K562 (cell line): Measurements from ENCODE around the gene IRAK2. TPM values are rescaled to one million over a fixed set of nuclear protein-coding genes. Genes with fewer than 3 reads are reported as not detected.
A peak's percentile ranks its signal among the peaks of the same experiment; 100 is the strongest.

ENCODE experiments used
- ATAC-seq: fragments of 200-7000 bp; cut with Tn5 transposase; 3 replicates; pipeline ENCODE4 v1.9.1; 2020; ENCODE audit warnings: moderate library complexity
- BruUV-seq: library from RNA; stranded (reverse); fragments of 400-500 nt; replicated peaks from 2 replicates; lab custom pipeline; 2021; lab: Mats Ljungman, UMichigan
- CTCF ChIA-PET: fragments of 300-600 bp; formaldehyde crosslinking; extraction: SDS; loops from one replicate; lab custom pipeline; 2021; ENCODE audit warnings: low intra/inter-chr PET ratio; lab: Yijun Ruan, JAX
- POLR2A ChIA-PET: fragments of 300-600, 350-650 bp; sonication (Branson Sonifier 250); formaldehyde crosslinking; extraction: SDS; loops from one replicate; lab custom pipeline; 2021; ENCODE audit warnings: antibody characterized with exemption, inconsistent platforms; lab: Yijun Ruan, JAX
- DNase-seq, 4 experiments: peaks; one replicate each; pipeline versions ENCODE4 v3.0.0 to v3.0.0-alpha.2; 2011 to 2018; ENCODE audit warnings: low spot score in 3 of 4, mixed read lengths in 3 of 4; ENCODE audit errors: extremely low read depth in 1 of 4
- FAIRE-seq: peaks from 2 replicates; lab custom pipeline; 2011; peaks lifted over from hg19 to GRCh38; lab: Jason Lieb, UNC
- H2AFZ ChIP-seq: 2 replicates; pipeline ENCODE4 v1.6.0; 2011; ENCODE audit warnings: low read depth, low read length, control low read depth, inconsistent platforms
- H3K27ac ChIP-seq: fragments of 200-600 bp; 3 replicates; pipeline ENCODE4 v1.8.0; 2011; ENCODE audit warnings: low read depth, mild to moderate bottlenecking, control low read depth, inconsistent platforms, low read length, moderate library complexity, mixed read lengths; ENCODE audit errors: extremely low read depth
- H3K27me3 ChIP-seq, 2 experiments: fragments of 300-600 bp in 1 of 2; 2 replicates in 1 of 2; 3 replicates in 1 of 2; pipeline versions ENCODE4 v1.6.0 to v1.8.0; 2011; ENCODE audit warnings: inconsistent platforms in 2 of 2, low read length in 2 of 2, mild to moderate bottlenecking in 1 of 2, mixed read lengths in 1 of 2, moderate library complexity in 1 of 2; ENCODE audit not compliant: control insufficient read depth in 2 of 2, insufficient read depth in 2 of 2
- H3K36me3 ChIP-seq: fragments of 300-600 bp; 3 replicates; pipeline ENCODE4 v1.8.0; 2011; ENCODE audit warnings: mild to moderate bottlenecking, low read length, inconsistent platforms; ENCODE audit not compliant: control insufficient read depth, insufficient read depth
- H3K4me1 ChIP-seq, 2 experiments: fragments of 200-600 bp in 1 of 2; replicated peaks in 1 of 2; 2 replicates in 1 of 2; 3 replicates in 1 of 2; pipeline versions ENCODE4 v1.5.1 to v1.8.0; 2011; ENCODE audit warnings: inconsistent platforms in 2 of 2, low read length in 2 of 2, mild to moderate bottlenecking in 1 of 2, mixed read lengths in 1 of 2, moderate library complexity in 1 of 2; ENCODE audit not compliant: control insufficient read depth in 2 of 2, insufficient read depth in 2 of 2
- H3K4me2 ChIP-seq: 2 replicates; pipeline ENCODE4 v1.6.1; 2011; ENCODE audit warnings: low read length, control low read depth, inconsistent platforms, mixed read lengths; ENCODE audit not compliant: insufficient read depth
- H3K4me3 ChIP-seq: fragments of 200-600 bp; sonication (generic), shearing (Covaris generic); 2 replicates; pipeline ENCODE4 v1.5.1; 2016; ENCODE audit warnings: control low read depth, inconsistent platforms
- H3K79me2 ChIP-seq: fragments of 200-600 bp; 3 replicates; pipeline ENCODE4 v1.8.0; 2011; ENCODE audit warnings: low read length, inconsistent platforms; ENCODE audit not compliant: control insufficient read depth, insufficient read depth
- H3K9ac ChIP-seq, 2 experiments: 2 replicates each; pipeline versions ENCODE4 v1.6.0 to v1.6.1; 2011; ENCODE audit warnings: low read depth in 2 of 2, low read length in 2 of 2, control low read depth in 1 of 2, inconsistent platforms in 1 of 2, mild to moderate bottlenecking in 1 of 2, mixed read lengths in 1 of 2; ENCODE audit not compliant: insufficient read depth in 1 of 2
- H3K9me1 ChIP-seq: one replicate; pipeline ENCODE4 v1.6.0; 2011; ENCODE audit warnings: inconsistent platforms, mild to moderate bottlenecking, low read length, moderate library complexity; ENCODE audit not compliant: control insufficient read depth, insufficient read depth
- H3K9me3 ChIP-seq: replicated peaks from 2 replicates; pipeline ENCODE4 v1.5.1; 2011; ENCODE audit warnings: low read depth, low read length, inconsistent platforms; ENCODE audit not compliant: control insufficient read depth, insufficient read depth
- H4K20me1 ChIP-seq: replicated peaks from 2 replicates; pipeline ENCODE4 v1.6.1; 2011; ENCODE audit warnings: low read length, inconsistent platforms, mixed read lengths; ENCODE audit not compliant: control insufficient read depth, insufficient read depth
- CBX5 ChIP-seq: IDR thresholded peaks from 2 replicates; pipeline ENCODE4 v1.6.1; 2014; ENCODE audit warnings: low read depth, borderline replicate concordance
- CHD1 ChIP-seq: fragments of 200-600 bp; sonication (generic); IDR thresholded peaks from one replicate; pipeline ENCODE4 v1.6.1; 2012; ENCODE audit warnings: mild to moderate bottlenecking, moderate library complexity, low read length, inconsistent platforms
- E2F3 ChIP-seq: fragments of 250-450 bp; sonication (Bioruptor Pico); IDR thresholded peaks from 2 replicates; pipeline ENCODE4 v1.4.0; 2020; ENCODE audit warnings: mild to moderate bottlenecking
- FOXA1 ChIP-seq: fragments of 450-650 bp; IDR thresholded peaks from 2 replicates; pipeline ENCODE4 v1.6.1; 2016; ENCODE audit warnings: mild to moderate bottlenecking, borderline replicate concordance
- FOXJ2 ChIP-seq: fragments of 200-800 bp; sonication (Bioruptor generic); IDR thresholded peaks from 2 replicates; pipeline ENCODE4 v1.6.1; 2016; ENCODE audit warnings: missing genetic modification characterization, missing compliant biosample characterization
- IRF2 ChIP-seq: sonication (generic); formaldehyde crosslinking; IDR thresholded peaks from 2 replicates; pipeline ENCODE4 v1.8.1; 2022; ENCODE audit warnings: mild to moderate bottlenecking, missing genetic modification reagents
- MECOM ChIP-seq: fragments of 250-450 bp; sonication (Bioruptor Pico); IDR thresholded peaks from 2 replicates; pipeline ENCODE4 v1.8.0; 2022; ENCODE audit warnings: inconsistent platforms
- MED1 ChIP-seq: sonication (generic); formaldehyde crosslinking; IDR thresholded peaks from 2 replicates; pipeline ENCODE4 v1.8.1; 2023; ENCODE audit warnings: missing genetic modification reagents, borderline replicate concordance
- MYNN ChIP-seq, 2 experiments: sonication (generic); formaldehyde crosslinking in 1 of 2; IDR thresholded peaks; 2 replicates each; pipeline versions ENCODE4 v1.5.0 to v1.6.1; 2016 to 2020; ENCODE audit warnings: antibody characterized with exemption in 1 of 2, missing genetic modification reagents in 1 of 2
- NFE2 ChIP-seq: IDR thresholded peaks from 2 replicates; pipeline ENCODE4 v1.6.1; 2014; ENCODE audit warnings: antibody characterized with exemption, low read depth
- NFYB ChIP-seq: IDR thresholded peaks from 2 replicates; pipeline ENCODE4 v1.6.1; 2011; ENCODE audit warnings: mild to moderate bottlenecking, moderate library complexity; ENCODE audit not compliant: insufficient read length; ENCODE audit errors: extremely low read depth
- RREB1 ChIP-seq: fragments of 250-450 bp; sonication (Bioruptor Pico); IDR thresholded peaks from 2 replicates; pipeline ENCODE4 v1.4.0; 2020
- SMC3 ChIP-seq: conservative IDR thresholded peaks from 2 replicates; pipeline ENCODE4 v1.6.1; 2011; ENCODE audit warnings: low read depth, low read length, improper control_type of control experiment; ENCODE audit not compliant: insufficient read depth
- ZNF224 ChIP-seq: sonication (generic); formaldehyde crosslinking; IDR thresholded peaks from 2 replicates; pipeline ENCODE4 v1.8.0; 2022; ENCODE audit warnings: mild to moderate bottlenecking, missing genetic modification reagents
- ZNF263 ChIP-seq: sonication (generic); formaldehyde crosslinking; IDR thresholded peaks from 2 replicates; pipeline ENCODE4 v1.8.0; 2022; ENCODE audit warnings: mild to moderate bottlenecking, missing genetic modification reagents, borderline replicate concordance
- ZNF316 ChIP-seq: fragments of 450-650 bp; IDR thresholded peaks from 2 replicates; pipeline ENCODE4 v1.6.1; 2016
- ZNF696 ChIP-seq: fragments of 250-450 bp; sonication (Bioruptor Pico); conservative IDR thresholded peaks from 2 replicates; pipeline ENCODE4 v1.4.0; 2020; ENCODE audit warnings: mild to moderate bottlenecking, moderate library complexity
- whole genome bisulfite sequencing: fragments of 100-300 bp; shearing (Covaris generic); methylation state at CpG from one replicate; pipeline ENCODE4 v1.1.6; 2016; ENCODE audit warnings: low coverage, mixed read lengths; ENCODE audit not compliant: insufficient coverage; ENCODE audit errors: missing lambda C conversion rate; 5-methylcytosine and 5-hydroxymethylcytosine counted together
- in situ Hi-C: fragments of 300-500 bp; cut with MboI; formaldehyde crosslinking; loops from 4 replicates; pipeline ENCODE4 v1.15.0; 2018; ENCODE audit warnings: inconsistent platforms, mixed read lengths
- intact Hi-C: fragments of 100-400 bp; cut with micrococcal nuclease; formaldehyde crosslinking; loops from 2 replicates; pipeline ENCODE4 v1.14.2; 2022
- polyA plus RNA-seq, 8 experiments: library from polyadenylated mRNA; depleted of rRNA in 4 of 8; stranded (reverse) in 5 of 8; unstranded in 3 of 8; fragments of >200 nt; fragmentation: Nextera tagmentation in 2 of 8; fragmentation: Illumina TruSeq in 1 of 8; extraction: Ambion mirVana in 2 of 8; extraction: Trizol in 1 of 8; gene quantifications; 2 replicates each; pipeline versions ENCODE4 v1.2.1 to v1.2.3, GENCODE V29; 2011 to 2014; ENCODE audit warnings: inconsistent platforms in 1 of 8, missing spikeins in 1 of 8
- total RNA-seq, 7 experiments: library from RNA; depleted of rRNA in 6 of 7; stranded (reverse); fragments of >200 nt in 6 of 7; fragmentation: Illumina TruSeq in 2 of 7; extraction: Trizol in 2 of 7; gene quantifications; 2 replicates each; pipeline versions ENCODE4 v1.2.1 to v1.2.3, GENCODE V29; 2011 to 2021; ENCODE audit warnings: low replicate concordance in 1 of 7

IRAK2 gene
- total and polyA plus RNA-seq, 9 of the 15 experiments (the other 6 are each of a cell fraction or from before 2014, with no cell fraction given): 0.42 to 4.4 (median 2.7) TPM

- Histone ChIP-seq H3K9me1 (no peaks in the 10 kb centered on the region), H4K20me1 (peaks cover 8% of the 10 kb centered on the region; the same call in 1 of the 2 replicates), H3K9me3 (no peaks in the 10 kb centered on the region), H2AFZ (no peak overlapping the region), H3K27ac (peak overlapping the region; percentile 84), H3K36me3 (peaks cover 39% of the 10 kb centered on the region), H3K4me3 (peak overlapping the region; percentile 61), H3K4me2 (peak overlapping the region; percentile 95), H3K27me3 (no peaks in the 10 kb centered on the region), H3K4me1 (peaks cover 15 to 27% of the 10 kb centered on the region in 2 experiments; a peak in 4 of 5 replicates), H3K79me2 (peaks cover 57% of the 10 kb centered on the region), H3K9ac (peak overlapping the region; percentile 84 to 98)
- ATAC-seq (peak; percentile 66), FAIRE-seq (no peak), DNase-seq (peak; percentile 34 to 68 (median 42))
- ChIA-PET POLR2A (interaction anchor here (0.6 to 3.4 kb wide), 12 partner anchors 8 to 290 kb away, joined by 3 to 25 read pairs (median 4); partner anchors contain the start of gene BRK1), CTCF (interaction anchor here (0.6 kb wide), 2 partner anchors 55 to 345 kb away, joined by 3 to 4 read pairs; no protein-coding TSS in a partner anchor)
- no TSS peak for BruUV-seq
- in situ Hi-C loops (no loop called here), intact Hi-C loops (loop anchor here (5.0 kb wide), 2 partner anchors 116 to 211 kb away; partner anchors contain the start of genes CRELD1 and FANCD2)
- 7% methylated on average over 29 of the region's 29 CpGs for WGBS
- no peak for TF ChIP-seq FOXA1
- TF ChIP-seq ZNF224 (CRISPR knock-in tag): no peak
- TF ChIP-seq ZNF263 (CRISPR knock-in tag): no peak
- TF ChIP-seq RREB1 (CRISPR knock-in tag): no peak
- TF ChIP-seq IRF2 (CRISPR knock-in tag): no peak
- no peak for TF ChIP-seq SMC3
- no peak for TF ChIP-seq E2F3 (CRISPR knock-in tag)
- TF ChIP-seq MECOM: peak; percentile 37; the same call in 1 of the 2 replicates
- no peak for TF ChIP-seq NFE2
- no peak for TF ChIP-seq NFYB
- no peak for TF ChIP-seq CHD1
- no peak for TF ChIP-seq CBX5
- TF ChIP-seq FOXJ2 (tag): no peak
- no peak for TF ChIP-seq ZNF696
- TF ChIP-seq MED1 (CRISPR knock-in tag): no peak
- TF ChIP-seq MYNN (IDR thresholded peaks at IDR 0.05): no peak
- TF ChIP-seq MYNN (CRISPR knock-in tag; IDR thresholded peaks at IDR 0.05): no peak
- no peak for TF ChIP-seq ZNF316
Observed at GRCh38 chr3:10142707-10143560, 21.8 kb upstream of the IRAK2 start.
